ENCODE results near the gene PTPRU. TPM values are rescaled to one million over a fixed set of nuclear protein-coding genes. Genes with fewer than 3 reads are reported as not detected.

The PTPRU gene
- total RNA-seq, 4 donors from 2014 or later: 12.9 to 17.9 (median 14.7) TPM

DNA sequence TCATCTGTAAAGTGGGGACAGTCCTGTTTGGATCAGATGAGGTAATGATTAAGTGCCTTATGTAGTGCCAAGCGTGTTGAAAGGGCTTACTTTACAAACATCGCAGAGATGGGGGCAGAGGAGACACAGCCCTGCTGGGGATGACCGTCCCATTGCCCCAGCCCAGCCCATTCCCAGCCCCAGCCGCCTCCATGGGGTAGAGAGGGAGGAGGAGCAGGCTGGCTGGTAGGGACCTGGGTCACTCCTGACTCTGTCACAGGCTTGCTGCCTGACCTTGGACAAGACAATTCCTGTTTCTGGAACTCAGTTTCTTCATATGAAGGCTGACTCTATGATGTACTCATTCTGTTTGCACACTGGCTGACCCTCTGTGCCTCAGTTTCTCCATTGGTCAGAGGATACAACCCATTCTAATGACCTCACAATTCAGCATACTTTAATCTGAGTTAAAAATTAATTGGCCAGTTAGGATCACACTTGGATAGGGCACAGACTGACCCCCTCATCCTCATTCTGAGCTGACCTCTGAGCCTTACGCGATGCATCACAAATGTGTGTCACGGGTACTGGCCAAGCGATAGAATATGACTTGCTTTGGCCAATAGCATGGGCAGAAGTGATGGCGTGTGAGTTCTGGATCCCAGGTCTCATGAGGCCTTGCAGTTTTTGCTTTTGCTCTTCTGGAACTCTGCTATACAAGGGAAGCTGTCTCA is 91.1 kb downstream of the PTPRU start:
- TF ChIP-seq, protein P1, sequence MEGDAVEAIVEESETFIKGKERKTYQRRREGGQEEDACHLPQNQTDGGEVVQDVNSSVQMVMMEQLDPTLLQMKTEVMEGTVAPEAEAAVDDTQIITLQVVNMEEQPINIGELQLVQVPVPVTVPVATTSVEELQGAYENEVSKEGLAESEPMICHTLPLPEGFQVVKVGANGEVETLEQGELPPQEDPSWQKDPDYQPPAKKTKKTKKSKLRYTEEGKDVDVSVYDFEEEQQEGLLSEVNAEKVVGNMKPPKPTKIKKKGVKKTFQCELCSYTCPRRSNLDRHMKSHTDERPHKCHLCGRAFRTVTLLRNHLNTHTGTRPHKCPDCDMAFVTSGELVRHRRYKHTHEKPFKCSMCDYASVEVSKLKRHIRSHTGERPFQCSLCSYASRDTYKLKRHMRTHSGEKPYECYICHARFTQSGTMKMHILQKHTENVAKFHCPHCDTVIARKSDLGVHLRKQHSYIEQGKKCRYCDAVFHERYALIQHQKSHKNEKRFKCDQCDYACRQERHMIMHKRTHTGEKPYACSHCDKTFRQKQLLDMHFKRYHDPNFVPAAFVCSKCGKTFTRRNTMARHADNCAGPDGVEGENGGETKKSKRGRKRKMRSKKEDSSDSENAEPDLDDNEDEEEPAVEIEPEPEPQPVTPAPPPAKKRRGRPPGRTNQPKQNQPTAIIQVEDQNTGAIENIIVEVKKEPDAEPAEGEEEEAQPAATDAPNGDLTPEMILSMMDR (IDR thresholded peaks at IDR 0.05; ENCODE audit: low read depth): no peak

DNA sequence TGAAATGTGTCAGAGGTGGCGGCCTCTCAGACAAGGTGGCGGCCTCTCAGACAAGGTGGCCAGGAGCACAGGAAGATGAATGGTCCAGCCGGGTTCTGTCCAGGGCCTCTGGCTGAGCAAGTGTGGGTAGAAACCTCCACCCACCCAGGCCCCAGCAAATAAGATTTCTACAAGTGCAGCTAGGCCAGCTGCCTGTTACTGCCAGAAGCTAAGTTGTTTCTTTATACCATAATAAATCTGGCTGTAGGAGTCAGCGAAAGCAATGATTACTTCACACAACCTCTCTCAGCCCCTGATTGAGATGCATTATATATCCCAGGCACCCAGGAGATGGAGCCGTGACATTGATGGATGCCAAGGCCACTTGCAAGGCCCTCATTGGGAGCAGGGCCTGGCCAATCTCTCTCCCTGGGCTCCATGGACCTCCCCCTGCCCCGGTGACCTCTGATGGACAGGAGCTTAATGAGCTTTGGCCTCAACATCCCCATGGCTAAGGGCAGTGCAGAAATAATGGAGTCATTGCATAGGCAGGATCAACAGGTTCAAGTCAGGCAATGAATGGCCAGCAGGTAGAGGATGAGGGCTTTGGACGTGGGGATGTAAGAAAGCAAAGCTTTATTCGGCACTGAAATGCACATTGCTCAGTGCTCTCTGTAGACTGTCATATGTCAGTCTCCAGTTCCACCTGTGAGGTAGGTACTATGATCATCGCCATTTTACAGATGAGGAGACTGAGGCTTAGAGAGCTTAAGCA is 92.9 kb downstream of the PTPRU start:
- TF ChIP-seq, protein P1 (IDR thresholded peaks at IDR 0.05; ENCODE audit: low read depth): no peak

- TF ChIP-seq, protein P1 (IDR thresholded peaks at IDR 0.05; ENCODE audit: low read depth): no peak
These were observed 93.8 kb downstream of the PTPRU start for GRCh38 chr1:29330089-29330488.

- TF ChIP-seq, protein P1 (IDR thresholded peaks at IDR 0.05; ENCODE audit: low read depth): no peak
These were observed 94.5 kb downstream of the PTPRU start for GRCh38 chr1:29330856-29331255.

- TF ChIP-seq, protein P1 (IDR thresholded peaks at IDR 0.05; ENCODE audit: low read depth): no peak
These were observed 95.0 kb downstream of the PTPRU start for GRCh38 chr1:29331309-29331708.

GRCh38 chr1:29331729-29332128 is 95.4 kb downstream of the PTPRU start:
- TF ChIP-seq, protein P1 (IDR thresholded peaks at IDR 0.05; ENCODE audit: low read depth): no peak

- TF ChIP-seq, protein P1 (IDR thresholded peaks at IDR 0.05; ENCODE audit: low read depth): no peak
These were observed 95.9 kb downstream of the PTPRU start for GRCh38 chr1:29332204-29332603.
